Neural cell (in vitro differentiated cells): ENCODE results near the gene PALM3.

Experiments used
- EP300 ChIP-seq: fragments of 450-650 bp; conservative IDR thresholded peaks from 2 replicates; pipeline ENCODE4 v1.6.1; 2014; ENCODE audit warnings: antibody characterized with exemption, mild to moderate bottlenecking, moderate library complexity; ENCODE audit not compliant: poor library complexity, severe bottlenecking
- EZH2 ChIP-seq: fragments of 200-600, 300-800 bp; shearing (Covaris generic), sonication (generic); IDR thresholded peaks from 2 replicates; pipeline ENCODE4 v1.6.1; 2014; ENCODE audit warnings: antibody characterized with exemption, low read length, borderline replicate concordance, mild to moderate bottlenecking; ENCODE audit not compliant: insufficient read depth, poor library complexity, severe bottlenecking
- TF ChIP-seq, protein P1 (sequence below): IDR thresholded peaks from 2 replicates; pipeline ENCODE4 v1.6.1; 2012; ENCODE audit warnings: borderline replicate concordance

DNA sequence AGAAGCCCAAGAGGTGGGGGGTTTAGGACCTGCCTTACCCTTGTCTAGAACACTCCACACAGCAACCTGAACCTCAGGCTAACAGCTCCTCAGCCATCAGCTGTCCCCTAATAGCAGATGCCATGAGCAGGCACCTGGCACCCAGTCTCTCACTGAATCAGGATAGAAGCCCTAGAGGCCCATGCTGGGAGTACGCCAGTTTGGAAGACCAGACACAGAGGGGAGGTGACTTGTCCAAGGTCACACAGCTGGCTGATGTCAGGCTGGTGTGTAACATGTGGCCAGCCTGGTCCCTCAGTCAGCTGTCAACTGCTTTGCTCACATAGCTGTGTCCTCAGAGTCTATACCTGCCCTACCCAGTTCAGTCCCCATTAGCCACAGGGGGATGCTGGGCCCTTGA, 41.4 kb upstream of the PALM3 start:
- TF ChIP-seq EZH2 (no peak), EP300 (no peak)
- TF ChIP-seq, protein P1, sequence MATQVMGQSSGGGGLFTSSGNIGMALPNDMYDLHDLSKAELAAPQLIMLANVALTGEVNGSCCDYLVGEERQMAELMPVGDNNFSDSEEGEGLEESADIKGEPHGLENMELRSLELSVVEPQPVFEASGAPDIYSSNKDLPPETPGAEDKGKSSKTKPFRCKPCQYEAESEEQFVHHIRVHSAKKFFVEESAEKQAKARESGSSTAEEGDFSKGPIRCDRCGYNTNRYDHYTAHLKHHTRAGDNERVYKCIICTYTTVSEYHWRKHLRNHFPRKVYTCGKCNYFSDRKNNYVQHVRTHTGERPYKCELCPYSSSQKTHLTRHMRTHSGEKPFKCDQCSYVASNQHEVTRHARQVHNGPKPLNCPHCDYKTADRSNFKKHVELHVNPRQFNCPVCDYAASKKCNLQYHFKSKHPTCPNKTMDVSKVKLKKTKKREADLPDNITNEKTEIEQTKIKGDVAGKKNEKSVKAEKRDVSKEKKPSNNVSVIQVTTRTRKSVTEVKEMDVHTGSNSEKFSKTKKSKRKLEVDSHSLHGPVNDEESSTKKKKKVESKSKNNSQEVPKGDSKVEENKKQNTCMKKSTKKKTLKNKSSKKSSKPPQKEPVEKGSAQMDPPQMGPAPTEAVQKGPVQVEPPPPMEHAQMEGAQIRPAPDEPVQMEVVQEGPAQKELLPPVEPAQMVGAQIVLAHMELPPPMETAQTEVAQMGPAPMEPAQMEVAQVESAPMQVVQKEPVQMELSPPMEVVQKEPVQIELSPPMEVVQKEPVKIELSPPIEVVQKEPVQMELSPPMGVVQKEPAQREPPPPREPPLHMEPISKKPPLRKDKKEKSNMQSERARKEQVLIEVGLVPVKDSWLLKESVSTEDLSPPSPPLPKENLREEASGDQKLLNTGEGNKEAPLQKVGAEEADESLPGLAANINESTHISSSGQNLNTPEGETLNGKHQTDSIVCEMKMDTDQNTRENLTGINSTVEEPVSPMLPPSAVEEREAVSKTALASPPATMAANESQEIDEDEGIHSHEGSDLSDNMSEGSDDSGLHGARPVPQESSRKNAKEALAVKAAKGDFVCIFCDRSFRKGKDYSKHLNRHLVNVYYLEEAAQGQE, result no peak
